Stimulated activated CD8-positive, alpha-beta memory T cell treated with anti-CD3 and anti-CD28 coated beads, Interleukin-7, amount 100 ng/mL, for 1 hour (primary cell): ENCODE measurements around the gene ZBTB44.
A peak's percentile ranks its signal among the peaks of the same experiment; 100 is the strongest.

Source experiments
- DNase-seq, 2 donors: peaks; one replicate each; pipeline ENCODE4 v3.0.0-alpha.2; 2020; ENCODE audit warnings: low read depth in 2 of 2

ZBTB44 gene

GRCh38 chr11:130215531-130216220 lies 99.0 kb downstream of the ZBTB44 start:
- DNase-seq, result no peak

GRCh38 chr11:130214861-130215530 lies 99.7 kb downstream of the ZBTB44 start:
- DNase-seq, result no peak

GRCh38 chr11:130213979-130214281 lies 100.8 kb downstream of the ZBTB44 start:
- DNase-seq, result no peak

- DNase-seq, result peak; percentile 43 to 59
Observed at GRCh38 chr11:130213143-130213978, 101.4 kb downstream of the ZBTB44 start.

- DNase-seq, result no peak
Observed at GRCh38 chr11:130212431-130212961, 102.2 kb downstream of the ZBTB44 start.

- DNase-seq, result no peak
Observed at GRCh38 chr11:130211781-130212401, 102.8 kb downstream of the ZBTB44 start.

- no peak for DNase-seq
Observed at GRCh38 chr11:130211144-130211543, 103.6 kb downstream of the ZBTB44 start.

GRCh38 chr11:130209954-130210854 lies 104.5 kb downstream of the ZBTB44 start:
- no peak for DNase-seq

- DNase-seq, result no peak
Observed at GRCh38 chr11:130209128-130209932, 105.4 kb downstream of the ZBTB44 start.

- no peak for DNase-seq
Observed at GRCh38 chr11:130208241-130209127, 106.2 kb downstream of the ZBTB44 start.

GRCh38 chr11:130206141-130206540 lies 108.6 kb downstream of the ZBTB44 start:
- no peak for DNase-seq

GRCh38 chr11:130204703-130205095 lies 110.0 kb downstream of the ZBTB44 start:
- DNase-seq, result no peak

GRCh38 chr11:130203766-130204702 lies 110.7 kb downstream of the ZBTB44 start:
- no peak for DNase-seq

GRCh38 chr11:130202818-130203689 lies 111.7 kb downstream of the ZBTB44 start:
- no peak for DNase-seq

GRCh38 chr11:130202009-130202817 lies 112.5 kb downstream of the ZBTB44 start:
- DNase-seq, result no peak

- DNase-seq, result no peak
Observed at GRCh38 chr11:130201026-130201425, 113.7 kb downstream of the ZBTB44 start.
